Erythroblast (primary cell): ENCODE measurements around the gene CCR6.

Source experiments
- GATA1 ChIP-seq: IDR thresholded peaks from 2 replicates; pipeline ENCODE4 v1.6.1; 2011; ENCODE audit warnings: low read depth, mild to moderate bottlenecking, control low read depth, low read length, moderate library complexity
- POLR2A ChIP-seq: IDR thresholded peaks from 2 replicates; pipeline ENCODE4 v1.6.1; 2011; ENCODE audit warnings: mild to moderate bottlenecking, low read length

- no peak for TF ChIP-seq POLR2A
- no peak for TF ChIP-seq GATA1
These were observed 15.0 kb downstream of the CCR6 start for GRCh38 chr6:167137881-167138280.
